HepG2 (cell line): ENCODE measurements around the gene KRT38. TPM values are rescaled to one million over a fixed set of nuclear protein-coding genes. Genes with fewer than 3 reads are reported as not detected.

Experiments used
- EEA1 ChIP-seq: sonication (generic); formaldehyde crosslinking; IDR thresholded peaks from 2 replicates; pipeline ENCODE4 v1.5.1; 2020; ENCODE audit warnings: mild to moderate bottlenecking, missing genetic modification reagents, borderline replicate concordance
- EED ChIP-seq: sonication (generic); formaldehyde crosslinking; IDR thresholded peaks from 2 replicates; pipeline ENCODE4 v1.5.0; 2020; ENCODE audit warnings: mild to moderate bottlenecking, missing genetic modification reagents
- ERF ChIP-seq: IDR thresholded peaks from 2 replicates; pipeline ENCODE4 v1.6.1; 2018; ENCODE audit warnings: missing biosample characterization, missing genetic modification reagents
- GTF3A ChIP-seq: sonication (generic); formaldehyde crosslinking; conservative IDR thresholded peaks from 2 replicates; pipeline ENCODE4 v1.4.0; 2020; ENCODE audit warnings: mild to moderate bottlenecking, missing genetic modification reagents
- HDAC1 ChIP-seq: sonication (generic); formaldehyde crosslinking; IDR thresholded peaks from 2 replicates; pipeline ENCODE4 v1.5.1; 2020; ENCODE audit warnings: mild to moderate bottlenecking, missing genetic modification reagents
- KDM5B ChIP-seq: sonication (generic); formaldehyde crosslinking; IDR thresholded peaks from 2 replicates; pipeline ENCODE4 v1.4.0; 2020; ENCODE audit warnings: missing genetic modification reagents, mild to moderate bottlenecking, borderline replicate concordance
- MIXL1 ChIP-seq: IDR thresholded peaks from 2 replicates; pipeline ENCODE4 v1.6.1; 2016
- PAF1 ChIP-seq: IDR thresholded peaks from 2 replicates; pipeline ENCODE4 v1.6.1; 2016; ENCODE audit warnings: missing genetic modification reagents, missing compliant biosample characterization
- RXRA ChIP-seq: sonication (generic); formaldehyde crosslinking; IDR thresholded peaks from 2 replicates; pipeline ENCODE4 v1.5.1; 2020; ENCODE audit warnings: missing genetic modification reagents
- TARDBP ChIP-seq: sonication (generic); formaldehyde crosslinking; IDR thresholded peaks from 2 replicates; pipeline ENCODE4 v1.8.0; 2022; ENCODE audit warnings: mild to moderate bottlenecking, missing genetic modification reagents
- ZNF83 ChIP-seq: sonication (generic); formaldehyde crosslinking; IDR thresholded peaks from 2 replicates; pipeline ENCODE4 v1.4.0; 2020; ENCODE audit warnings: missing genetic modification reagents, mild to moderate bottlenecking, borderline replicate concordance
- polyA plus RNA-seq, 8 experiments: library from polyadenylated mRNA; depleted of rRNA in 3 of 8; stranded (reverse) in 7 of 8; unstranded in 1 of 8; fragments of >200 nt; fragmentation: Illumina TruSeq in 4 of 8; extraction: Trizol in 4 of 8; gene quantifications; 2 replicates each; pipeline versions ENCODE4 v1.2.1 to v1.2.3, GENCODE V29; 2011 to 2016; ENCODE audit warnings: low read depth in 4 of 8, missing spikeins in 1 of 8, mixed read lengths in 1 of 8; ENCODE audit not compliant: insufficient read depth in 1 of 8
- total RNA-seq, 5 experiments: library from RNA; depleted of rRNA; stranded (reverse); fragments of >200 nt; fragmentation: Illumina TruSeq; extraction: Trizol; gene quantifications; 2 replicates each; pipeline ENCODE4 v1.2.3, GENCODE V29; 2016; ENCODE audit warnings: low read depth in 1 of 5
- TF ChIP-seq, protein P1 (sequence below): IDR thresholded peaks from 2 replicates; pipeline ENCODE4 v1.6.1; 2012; ENCODE audit warnings: inconsistent platforms
- TF ChIP-seq, protein P2 (sequence below): IDR thresholded peaks from 2 replicates; pipeline ENCODE4 v1.6.1; 2012; ENCODE audit warnings: low read depth, low read length, improper control_type of control experiment
- TF ChIP-seq, protein P3 (sequence below): sonication (generic); formaldehyde crosslinking; IDR thresholded peaks from 2 replicates; pipeline ENCODE4 v1.4.0; 2020; ENCODE audit warnings: missing genetic modification reagents
- TF ChIP-seq, protein P4 (sequence below): sonication (generic); formaldehyde crosslinking; IDR thresholded peaks from 2 replicates; pipeline ENCODE4 v1.5.0; 2020; ENCODE audit warnings: missing genetic modification reagents
- TF ChIP-seq, protein P5 (sequence below): IDR thresholded peaks from 2 replicates; pipeline ENCODE4 v1.6.1; 2012; ENCODE audit warnings: low read length, improper control_type of control experiment
- TF ChIP-seq, protein P6 (sequence below): sonication (generic); formaldehyde crosslinking; IDR thresholded peaks from 2 replicates; pipeline ENCODE4 v1.4.0; 2020; ENCODE audit warnings: missing genetic modification reagents, borderline replicate concordance

Gene KRT38
- total and polyA plus RNA-seq, 2 of the 13 experiments (the other 11 are each of a cell fraction or from before 2014, with no cell fraction given), result not detected

DNA sequence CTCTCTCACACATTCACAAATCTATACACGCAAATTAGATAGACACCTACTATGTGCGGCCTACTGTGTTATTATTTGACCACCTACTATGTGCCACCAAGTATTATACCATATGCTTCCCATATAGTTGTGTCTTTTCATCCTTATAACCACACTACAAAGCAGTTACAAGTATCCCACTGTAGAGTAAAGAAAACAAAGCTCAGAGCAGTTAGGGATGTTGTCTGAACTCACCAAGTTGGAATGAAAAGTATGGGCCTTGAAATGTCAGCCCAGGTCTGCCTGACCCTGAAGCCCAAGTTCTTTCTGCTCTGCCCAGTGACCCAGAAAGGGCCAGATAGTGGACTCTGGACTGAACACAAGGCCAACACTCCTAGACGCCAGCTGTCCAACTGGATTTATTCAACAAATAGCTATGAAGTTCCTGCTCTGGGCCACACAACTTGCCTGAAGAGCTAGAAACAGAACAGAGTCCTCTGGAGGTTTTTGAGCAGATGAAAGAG lies 24.9 kb downstream of the KRT38 start (continued):
- no peak for TF ChIP-seq PAF1 (CRISPR knock-in tag)
- no peak for TF ChIP-seq EED
- peak; percentile 67; the same call in 1 of the 2 replicates for TF ChIP-seq HDAC1 (CRISPR knock-in tag)
- no peak for TF ChIP-seq GTF3A (CRISPR knock-in tag)
- peak; percentile 34; the same call in 1 of the 2 replicates for TF ChIP-seq MIXL1 (CRISPR knock-in tag)
- TF ChIP-seq, protein P1, sequence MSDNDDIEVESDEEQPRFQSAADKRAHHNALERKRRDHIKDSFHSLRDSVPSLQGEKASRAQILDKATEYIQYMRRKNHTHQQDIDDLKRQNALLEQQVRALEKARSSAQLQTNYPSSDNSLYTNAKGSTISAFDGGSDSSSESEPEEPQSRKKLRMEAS, result no peak
- TF ChIP-seq ERF, result 0 out of 2 replicates have a peak, but pooled peaks have one; percentile 50
- TF ChIP-seq, protein P2, sequence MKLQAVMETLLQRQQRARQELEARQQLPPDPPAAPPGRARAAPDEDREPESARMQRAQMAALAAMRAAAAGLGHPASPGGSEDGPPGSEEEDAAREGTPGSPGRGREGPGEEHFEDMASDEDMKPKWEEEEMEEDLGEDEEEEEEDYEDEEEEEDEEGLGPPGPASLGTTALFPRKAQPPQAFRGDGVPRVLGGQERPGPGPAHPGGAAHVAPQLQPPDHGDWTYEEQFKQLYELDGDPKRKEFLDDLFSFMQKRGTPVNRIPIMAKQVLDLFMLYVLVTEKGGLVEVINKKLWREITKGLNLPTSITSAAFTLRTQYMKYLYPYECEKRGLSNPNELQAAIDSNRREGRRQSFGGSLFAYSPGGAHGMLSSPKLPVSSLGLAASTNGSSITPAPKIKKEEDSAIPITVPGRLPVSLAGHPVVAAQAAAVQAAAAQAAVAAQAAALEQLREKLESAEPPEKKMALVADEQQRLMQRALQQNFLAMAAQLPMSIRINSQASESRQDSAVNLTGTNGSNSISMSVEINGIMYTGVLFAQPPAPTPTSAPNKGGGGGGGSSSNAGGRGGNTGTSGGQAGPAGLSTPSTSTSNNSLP, result peak; percentile 80
- TF ChIP-seq, protein P3, sequence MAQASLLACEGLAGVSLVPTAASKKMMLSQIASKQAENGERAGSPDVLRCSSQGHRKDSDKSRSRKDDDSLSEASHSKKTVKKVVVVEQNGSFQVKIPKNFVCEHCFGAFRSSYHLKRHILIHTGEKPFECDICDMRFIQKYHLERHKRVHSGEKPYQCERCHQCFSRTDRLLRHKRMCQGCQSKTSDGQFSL (CRISPR knock-in tag), result no peak
- TF ChIP-seq, protein P4, sequence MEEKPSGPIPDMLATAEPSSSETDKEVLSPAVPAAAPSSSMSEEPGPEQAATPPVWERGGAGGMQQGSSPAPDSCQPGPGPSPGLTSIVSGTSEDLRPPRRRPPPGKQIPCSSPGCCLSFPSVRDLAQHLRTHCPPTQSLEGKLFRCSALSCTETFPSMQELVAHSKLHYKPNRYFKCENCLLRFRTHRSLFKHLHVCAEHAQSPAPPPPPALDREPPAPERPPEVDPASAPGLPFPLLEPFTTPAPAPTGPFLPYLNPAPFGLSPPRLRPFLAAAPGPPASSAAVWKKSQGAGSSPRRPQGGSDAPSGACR, result 0 out of 2 replicates have a peak, but pooled peaks have one; percentile 80
- no peak for TF ChIP-seq KDM5B
- TF ChIP-seq ZNF83 (CRISPR knock-in tag), result no peak
- TF ChIP-seq, protein P5, sequence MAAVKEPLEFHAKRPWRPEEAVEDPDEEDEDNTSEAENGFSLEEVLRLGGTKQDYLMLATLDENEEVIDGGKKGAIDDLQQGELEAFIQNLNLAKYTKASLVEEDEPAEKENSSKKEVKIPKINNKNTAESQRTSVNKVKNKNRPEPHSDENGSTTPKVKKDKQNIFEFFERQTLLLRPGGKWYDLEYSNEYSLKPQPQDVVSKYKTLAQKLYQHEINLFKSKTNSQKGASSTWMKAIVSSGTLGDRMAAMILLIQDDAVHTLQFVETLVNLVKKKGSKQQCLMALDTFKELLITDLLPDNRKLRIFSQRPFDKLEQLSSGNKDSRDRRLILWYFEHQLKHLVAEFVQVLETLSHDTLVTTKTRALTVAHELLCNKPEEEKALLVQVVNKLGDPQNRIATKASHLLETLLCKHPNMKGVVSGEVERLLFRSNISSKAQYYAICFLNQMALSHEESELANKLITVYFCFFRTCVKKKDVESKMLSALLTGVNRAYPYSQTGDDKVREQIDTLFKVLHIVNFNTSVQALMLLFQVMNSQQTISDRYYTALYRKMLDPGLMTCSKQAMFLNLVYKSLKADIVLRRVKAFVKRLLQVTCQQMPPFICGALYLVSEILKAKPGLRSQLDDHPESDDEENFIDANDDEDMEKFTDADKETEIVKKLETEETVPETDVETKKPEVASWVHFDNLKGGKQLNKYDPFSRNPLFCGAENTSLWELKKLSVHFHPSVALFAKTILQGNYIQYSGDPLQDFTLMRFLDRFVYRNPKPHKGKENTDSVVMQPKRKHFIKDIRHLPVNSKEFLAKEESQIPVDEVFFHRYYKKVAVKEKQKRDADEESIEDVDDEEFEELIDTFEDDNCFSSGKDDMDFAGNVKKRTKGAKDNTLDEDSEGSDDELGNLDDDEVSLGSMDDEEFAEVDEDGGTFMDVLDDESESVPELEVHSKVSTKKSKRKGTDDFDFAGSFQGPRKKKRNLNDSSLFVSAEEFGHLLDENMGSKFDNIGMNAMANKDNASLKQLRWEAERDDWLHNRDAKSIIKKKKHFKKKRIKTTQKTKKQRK, result no peak
- TF ChIP-seq, protein P6, sequence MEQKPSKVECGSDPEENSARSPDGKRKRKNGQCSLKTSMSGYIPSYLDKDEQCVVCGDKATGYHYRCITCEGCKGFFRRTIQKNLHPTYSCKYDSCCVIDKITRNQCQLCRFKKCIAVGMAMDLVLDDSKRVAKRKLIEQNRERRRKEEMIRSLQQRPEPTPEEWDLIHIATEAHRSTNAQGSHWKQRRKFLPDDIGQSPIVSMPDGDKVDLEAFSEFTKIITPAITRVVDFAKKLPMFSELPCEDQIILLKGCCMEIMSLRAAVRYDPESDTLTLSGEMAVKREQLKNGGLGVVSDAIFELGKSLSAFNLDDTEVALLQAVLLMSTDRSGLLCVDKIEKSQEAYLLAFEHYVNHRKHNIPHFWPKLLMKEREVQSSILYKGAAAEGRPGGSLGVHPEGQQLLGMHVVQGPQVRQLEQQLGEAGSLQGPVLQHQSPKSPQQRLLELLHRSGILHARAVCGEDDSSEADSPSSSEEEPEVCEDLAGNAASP (CRISPR knock-in tag), result peak; percentile 85; the same call in 1 of the 2 replicates
- TF ChIP-seq TARDBP (CRISPR knock-in tag), result peak; percentile 76; the same call in 1 of the 2 replicates
- TF ChIP-seq EEA1, result no peak
- TF ChIP-seq RXRA (CRISPR knock-in tag), result peak; percentile 82; the same call in 1 of the 2 replicates
